ENCODE results near the gene PPP4R3B. TPM values are rescaled to one million over a fixed set of nuclear protein-coding genes. Genes with fewer than 3 reads are reported as not detected.

PPP4R3B gene
- total and polyA plus RNA-seq, 4 donors = 17.4 to 57.7 (median 30.9) TPM

DNA sequence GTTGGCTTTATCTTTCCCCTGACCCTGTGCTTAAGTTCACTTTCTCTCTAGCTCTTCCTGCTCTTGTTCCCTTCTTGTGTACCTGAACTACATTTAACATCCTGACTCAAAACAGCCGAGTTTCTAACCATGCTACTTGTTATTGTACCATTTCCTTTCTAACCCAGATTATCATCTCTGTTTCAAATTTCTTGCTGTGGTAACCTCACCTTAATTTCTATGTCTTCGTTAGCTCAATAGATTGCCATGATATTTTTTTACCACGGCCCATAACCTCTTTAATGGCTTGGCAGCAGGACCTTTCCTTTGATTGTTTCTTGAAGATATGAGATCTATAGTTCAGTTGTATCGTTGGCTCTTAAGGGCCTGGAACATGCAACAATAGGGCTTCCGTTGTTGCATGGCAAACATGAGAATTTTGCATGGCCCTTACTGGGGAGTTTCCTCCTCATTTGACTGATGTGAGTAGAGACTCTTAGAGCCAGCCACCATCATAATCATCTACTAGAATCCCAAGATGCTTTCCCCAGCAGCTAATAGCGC is 86.8 kb downstream of the PPP4R3B start:
- Histone ChIP-seq H3K4me1 (ENCODE audit: control insufficient read depth in 4 of 4, insufficient read depth in 4 of 4, low read length in 3 of 4) (no peaks in the 10 kb centered on the region), H3K27me3 (ENCODE audit: control insufficient read depth in 4 of 4, insufficient read depth in 4 of 4, low read length in 3 of 4) (no peaks in the 10 kb centered on the region), H3K9ac (ENCODE audit: low read depth in 1 of 2, low read length in 2 of 2) (no peak overlapping the region), H3K4me3 (ENCODE audit: low read depth in 1 of 3, low read length in 3 of 3) (no peak overlapping the region), H3K36me3 (ENCODE audit: control insufficient read depth in 4 of 4, insufficient read depth in 3 of 4, low read depth in 1 of 4, low read length in 3 of 4) (peaks cover 0 to 3% (median 0%) of the 10 kb centered on the region in 4 donors), H3K9me3 (ENCODE audit: control insufficient read depth in 4 of 4, low read length in 3 of 4) (no peaks in the 10 kb centered on the region), H3K27ac (ENCODE audit: low read depth in 1 of 2, low read length in 2 of 2) (no peak overlapping the region)
- 88% methylated on average over 6 of the region's 6 CpGs for WGBS
- no peak for DNase-seq (ENCODE audit: low spot score)
- no peak for TF ChIP-seq RAD21 (IDR thresholded peaks at IDR 0.05)
- TF ChIP-seq FOXA2 (IDR thresholded peaks at IDR 0.05) = no peak
- TF ChIP-seq FOXA1 (IDR thresholded peaks at IDR 0.05) = no peak
- TF ChIP-seq NR2F2 (IDR thresholded peaks at IDR 0.05) = peak; percentile 10

DNA sequence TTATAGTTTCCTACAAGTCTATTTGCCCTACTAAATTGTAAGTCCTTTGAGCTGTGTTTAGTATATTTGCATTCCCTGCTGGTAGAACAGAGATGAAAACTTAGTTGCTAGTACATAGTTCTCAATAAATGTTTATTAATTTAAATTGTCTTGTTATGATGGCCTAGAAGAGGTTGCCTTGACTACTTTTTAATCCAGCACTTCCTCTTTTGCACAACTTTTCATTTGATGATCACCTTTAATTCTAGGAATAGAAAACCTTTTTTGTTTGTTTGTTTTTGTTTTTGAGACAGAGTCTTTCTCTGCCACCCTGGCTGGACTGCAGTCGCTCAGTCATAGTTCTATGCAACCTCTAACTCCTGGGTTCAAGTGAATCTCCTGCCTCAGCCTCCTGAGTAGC is 91.2 kb downstream of the PPP4R3B start:
- no peak for DNase-seq (ENCODE audit: low spot score)

More for the DNA sequence above, 91.2 kb downstream of the PPP4R3B start:
- TF ChIP-seq GABPA (IDR thresholded peaks at IDR 0.05 in 1 of 2, conservative IDR thresholded peaks at IDR 0.05 in 1 of 2) = no peak
- TF ChIP-seq SP1 (IDR thresholded peaks at IDR 0.05) = no peak
- no peak for TF ChIP-seq HNF4A (conservative IDR thresholded peaks at IDR 0.05)
- TF ChIP-seq RAD21 (IDR thresholded peaks at IDR 0.05) = no peak
- no peak for TF ChIP-seq EGR1 (IDR thresholded peaks at IDR 0.05; ENCODE audit: low read depth in 2 of 2)
- no peak for TF ChIP-seq FOXA2 (IDR thresholded peaks at IDR 0.05)
- no peak for TF ChIP-seq YY1 (IDR thresholded peaks at IDR 0.05)
- no peak for TF ChIP-seq FOXA1 (IDR thresholded peaks at IDR 0.05)
- no peak for TF ChIP-seq RXRA (IDR thresholded peaks at IDR 0.05)
- TF ChIP-seq, protein P1, sequence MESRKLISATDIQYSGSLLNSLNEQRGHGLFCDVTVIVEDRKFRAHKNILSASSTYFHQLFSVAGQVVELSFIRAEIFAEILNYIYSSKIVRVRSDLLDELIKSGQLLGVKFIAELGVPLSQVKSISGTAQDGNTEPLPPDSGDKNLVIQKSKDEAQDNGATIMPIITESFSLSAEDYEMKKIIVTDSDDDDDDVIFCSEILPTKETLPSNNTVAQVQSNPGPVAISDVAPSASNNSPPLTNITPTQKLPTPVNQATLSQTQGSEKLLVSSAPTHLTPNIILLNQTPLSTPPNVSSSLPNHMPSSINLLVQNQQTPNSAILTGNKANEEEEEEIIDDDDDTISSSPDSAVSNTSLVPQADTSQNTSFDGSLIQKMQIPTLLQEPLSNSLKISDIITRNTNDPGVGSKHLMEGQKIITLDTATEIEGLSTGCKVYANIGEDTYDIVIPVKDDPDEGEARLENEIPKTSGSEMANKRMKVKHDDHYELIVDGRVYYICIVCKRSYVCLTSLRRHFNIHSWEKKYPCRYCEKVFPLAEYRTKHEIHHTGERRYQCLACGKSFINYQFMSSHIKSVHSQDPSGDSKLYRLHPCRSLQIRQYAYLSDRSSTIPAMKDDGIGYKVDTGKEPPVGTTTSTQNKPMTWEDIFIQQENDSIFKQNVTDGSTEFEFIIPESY (IDR thresholded peaks at IDR 0.05) = no peak
- no peak for TF ChIP-seq JUND (IDR thresholded peaks at IDR 0.05)
- no peak for TF ChIP-seq TAF1 (conservative IDR thresholded peaks at IDR 0.05)
- TF ChIP-seq NR2F2 (IDR thresholded peaks at IDR 0.05) = no peak
- TF ChIP-seq, protein P2, sequence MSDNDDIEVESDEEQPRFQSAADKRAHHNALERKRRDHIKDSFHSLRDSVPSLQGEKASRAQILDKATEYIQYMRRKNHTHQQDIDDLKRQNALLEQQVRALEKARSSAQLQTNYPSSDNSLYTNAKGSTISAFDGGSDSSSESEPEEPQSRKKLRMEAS (IDR thresholded peaks at IDR 0.05) = no peak
- TF ChIP-seq, protein P3, sequence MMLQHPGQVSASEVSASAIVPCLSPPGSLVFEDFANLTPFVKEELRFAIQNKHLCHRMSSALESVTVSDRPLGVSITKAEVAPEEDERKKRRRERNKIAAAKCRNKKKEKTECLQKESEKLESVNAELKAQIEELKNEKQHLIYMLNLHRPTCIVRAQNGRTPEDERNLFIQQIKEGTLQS (IDR thresholded peaks at IDR 0.05) = no peak
- TF ChIP-seq, protein P4, sequence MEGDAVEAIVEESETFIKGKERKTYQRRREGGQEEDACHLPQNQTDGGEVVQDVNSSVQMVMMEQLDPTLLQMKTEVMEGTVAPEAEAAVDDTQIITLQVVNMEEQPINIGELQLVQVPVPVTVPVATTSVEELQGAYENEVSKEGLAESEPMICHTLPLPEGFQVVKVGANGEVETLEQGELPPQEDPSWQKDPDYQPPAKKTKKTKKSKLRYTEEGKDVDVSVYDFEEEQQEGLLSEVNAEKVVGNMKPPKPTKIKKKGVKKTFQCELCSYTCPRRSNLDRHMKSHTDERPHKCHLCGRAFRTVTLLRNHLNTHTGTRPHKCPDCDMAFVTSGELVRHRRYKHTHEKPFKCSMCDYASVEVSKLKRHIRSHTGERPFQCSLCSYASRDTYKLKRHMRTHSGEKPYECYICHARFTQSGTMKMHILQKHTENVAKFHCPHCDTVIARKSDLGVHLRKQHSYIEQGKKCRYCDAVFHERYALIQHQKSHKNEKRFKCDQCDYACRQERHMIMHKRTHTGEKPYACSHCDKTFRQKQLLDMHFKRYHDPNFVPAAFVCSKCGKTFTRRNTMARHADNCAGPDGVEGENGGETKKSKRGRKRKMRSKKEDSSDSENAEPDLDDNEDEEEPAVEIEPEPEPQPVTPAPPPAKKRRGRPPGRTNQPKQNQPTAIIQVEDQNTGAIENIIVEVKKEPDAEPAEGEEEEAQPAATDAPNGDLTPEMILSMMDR (IDR thresholded peaks at IDR 0.05; ENCODE audit: low read depth, low read length, missing input control) = no peak
- TF ChIP-seq, protein P5, sequence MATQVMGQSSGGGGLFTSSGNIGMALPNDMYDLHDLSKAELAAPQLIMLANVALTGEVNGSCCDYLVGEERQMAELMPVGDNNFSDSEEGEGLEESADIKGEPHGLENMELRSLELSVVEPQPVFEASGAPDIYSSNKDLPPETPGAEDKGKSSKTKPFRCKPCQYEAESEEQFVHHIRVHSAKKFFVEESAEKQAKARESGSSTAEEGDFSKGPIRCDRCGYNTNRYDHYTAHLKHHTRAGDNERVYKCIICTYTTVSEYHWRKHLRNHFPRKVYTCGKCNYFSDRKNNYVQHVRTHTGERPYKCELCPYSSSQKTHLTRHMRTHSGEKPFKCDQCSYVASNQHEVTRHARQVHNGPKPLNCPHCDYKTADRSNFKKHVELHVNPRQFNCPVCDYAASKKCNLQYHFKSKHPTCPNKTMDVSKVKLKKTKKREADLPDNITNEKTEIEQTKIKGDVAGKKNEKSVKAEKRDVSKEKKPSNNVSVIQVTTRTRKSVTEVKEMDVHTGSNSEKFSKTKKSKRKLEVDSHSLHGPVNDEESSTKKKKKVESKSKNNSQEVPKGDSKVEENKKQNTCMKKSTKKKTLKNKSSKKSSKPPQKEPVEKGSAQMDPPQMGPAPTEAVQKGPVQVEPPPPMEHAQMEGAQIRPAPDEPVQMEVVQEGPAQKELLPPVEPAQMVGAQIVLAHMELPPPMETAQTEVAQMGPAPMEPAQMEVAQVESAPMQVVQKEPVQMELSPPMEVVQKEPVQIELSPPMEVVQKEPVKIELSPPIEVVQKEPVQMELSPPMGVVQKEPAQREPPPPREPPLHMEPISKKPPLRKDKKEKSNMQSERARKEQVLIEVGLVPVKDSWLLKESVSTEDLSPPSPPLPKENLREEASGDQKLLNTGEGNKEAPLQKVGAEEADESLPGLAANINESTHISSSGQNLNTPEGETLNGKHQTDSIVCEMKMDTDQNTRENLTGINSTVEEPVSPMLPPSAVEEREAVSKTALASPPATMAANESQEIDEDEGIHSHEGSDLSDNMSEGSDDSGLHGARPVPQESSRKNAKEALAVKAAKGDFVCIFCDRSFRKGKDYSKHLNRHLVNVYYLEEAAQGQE (IDR thresholded peaks at IDR 0.05) = no peak
- WGBS = 97% methylated on average over 1 of the region's 1 CpG
- Histone ChIP-seq H3K36me3 (ENCODE audit: control insufficient read depth in 4 of 4, insufficient read depth in 3 of 4, low read depth in 1 of 4, low read length in 3 of 4) (no peaks in the 10 kb centered on the region), H3K4me3 (ENCODE audit: low read depth in 1 of 3, low read length in 3 of 3) (no peak overlapping the region), H3K4me1 (ENCODE audit: control insufficient read depth in 4 of 4, insufficient read depth in 4 of 4, low read length in 3 of 4) (peaks cover 0 to 2% (median 0%) of the 10 kb centered on the region in 4 donors), H3K9me3 (ENCODE audit: control insufficient read depth in 4 of 4, low read length in 3 of 4) (no peaks in the 10 kb centered on the region), H3K9ac (ENCODE audit: low read depth in 1 of 2, low read length in 2 of 2) (no peak overlapping the region), H3K27ac (ENCODE audit: low read depth in 1 of 2, low read length in 2 of 2) (no peak overlapping the region), H3K27me3 (ENCODE audit: control insufficient read depth in 4 of 4, insufficient read depth in 4 of 4, low read length in 3 of 4) (no peaks in the 10 kb centered on the region)
